Embryonic facial prominence (tissue), 1 donor: ENCODE measurements around the gene ABHD14A.

Experiments
- DNase-seq: peaks from one replicate; pipeline ENCODE4 v3.0.0-alpha.2; 2016; ENCODE audit errors: extremely low spot score

Gene ABHD14A

GRCh38 chr3:51957520-51958205 is 17.2 kb upstream of the ABHD14A start:
- no peak for DNase-seq

DNA sequence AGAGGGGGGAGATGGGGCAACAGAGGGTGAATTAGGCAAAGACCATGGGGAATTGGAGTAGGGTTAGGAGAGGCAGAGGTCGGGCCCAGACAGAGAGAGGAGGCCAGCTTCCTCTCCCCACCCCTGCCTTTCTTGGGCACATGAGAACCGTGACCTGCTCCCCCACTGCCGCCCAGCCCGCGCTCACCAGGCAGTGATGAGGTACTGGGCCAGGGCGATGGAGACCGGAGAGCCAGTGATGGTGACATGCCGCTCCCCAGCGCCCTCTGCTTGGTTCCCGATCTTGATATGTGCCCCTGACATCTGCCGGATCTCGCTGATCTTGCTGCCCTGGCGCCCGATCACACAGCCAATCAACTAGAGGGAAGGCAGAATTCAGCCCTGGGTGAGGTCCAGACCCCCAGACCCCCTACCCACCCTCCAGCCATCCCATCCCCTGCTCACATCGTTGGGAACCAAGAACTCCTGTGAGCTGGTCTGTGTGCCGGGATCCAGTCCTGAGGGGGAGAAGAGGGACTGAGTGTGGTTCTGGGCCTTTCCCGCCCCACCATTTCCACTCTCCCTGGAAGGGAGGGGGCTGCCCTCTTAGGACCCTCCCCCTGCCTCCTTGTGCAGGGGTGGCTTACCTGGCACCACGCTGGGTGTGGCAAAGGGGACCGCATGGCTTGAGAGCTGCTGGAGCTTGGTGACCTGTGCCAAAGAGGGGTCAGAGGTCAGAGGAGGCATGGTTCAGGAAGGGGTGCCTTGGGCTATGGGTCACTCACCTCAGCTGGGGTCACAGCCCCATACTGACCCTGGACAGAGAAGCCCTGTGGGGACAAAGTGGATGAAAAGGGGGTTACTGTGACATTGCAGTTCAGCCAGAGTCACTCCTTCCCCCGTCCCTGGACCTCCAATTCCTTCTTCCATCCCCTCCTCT is 16.0 kb upstream of the ABHD14A start:
- no peak for DNase-seq

GRCh38 chr3:51959651-51960050 is 15.2 kb upstream of the ABHD14A start:
- no peak for DNase-seq

DNA sequence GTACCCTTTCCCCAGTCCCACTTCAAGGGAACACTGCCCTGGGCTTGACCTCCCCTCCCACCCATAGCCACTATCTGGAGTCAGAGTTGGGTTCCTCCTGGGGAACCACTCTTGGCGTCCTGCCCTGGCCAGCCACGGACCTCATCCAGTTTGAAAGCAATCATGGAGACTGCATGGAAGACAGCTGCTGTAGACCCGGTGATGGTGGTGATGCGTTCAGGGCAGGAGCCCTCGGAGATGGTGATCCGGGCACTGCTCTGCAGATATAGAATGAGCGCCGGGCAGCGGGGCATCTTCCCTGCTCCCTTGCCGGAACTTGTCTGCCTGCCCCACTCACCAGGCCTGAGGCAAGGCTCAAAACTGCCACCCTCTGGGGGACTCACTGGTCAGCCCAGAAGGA is 14.5 kb upstream of the ABHD14A start:
- no peak for DNase-seq

DNA sequence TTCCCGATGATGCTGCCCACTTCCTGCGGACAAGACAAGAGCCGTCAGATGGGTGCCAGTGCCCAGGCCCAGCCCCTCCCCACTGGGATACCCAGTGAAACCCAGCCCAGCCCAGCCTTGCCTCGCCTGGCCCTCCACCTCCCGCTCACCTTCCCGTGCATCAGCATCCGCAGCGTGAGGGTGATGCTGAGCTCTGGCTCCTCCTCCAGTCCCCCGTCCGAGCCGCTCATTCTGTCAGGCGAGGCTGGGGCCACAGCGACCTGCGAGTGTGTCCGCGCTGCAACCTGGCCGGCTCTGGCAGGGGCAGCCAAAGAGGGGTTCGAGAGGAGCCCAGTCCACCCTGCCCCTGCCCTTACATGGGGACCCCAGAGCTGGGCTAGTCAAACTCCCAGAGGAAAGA is 13.9 kb upstream of the ABHD14A start:
- DNase-seq = no peak

GRCh38 chr3:51961602-51962569 is 13.0 kb upstream of the ABHD14A start:
- no peak for DNase-seq

- no peak for DNase-seq
Observed at GRCh38 chr3:51962854-51963530, 11.9 kb upstream of the ABHD14A start.

DNA sequence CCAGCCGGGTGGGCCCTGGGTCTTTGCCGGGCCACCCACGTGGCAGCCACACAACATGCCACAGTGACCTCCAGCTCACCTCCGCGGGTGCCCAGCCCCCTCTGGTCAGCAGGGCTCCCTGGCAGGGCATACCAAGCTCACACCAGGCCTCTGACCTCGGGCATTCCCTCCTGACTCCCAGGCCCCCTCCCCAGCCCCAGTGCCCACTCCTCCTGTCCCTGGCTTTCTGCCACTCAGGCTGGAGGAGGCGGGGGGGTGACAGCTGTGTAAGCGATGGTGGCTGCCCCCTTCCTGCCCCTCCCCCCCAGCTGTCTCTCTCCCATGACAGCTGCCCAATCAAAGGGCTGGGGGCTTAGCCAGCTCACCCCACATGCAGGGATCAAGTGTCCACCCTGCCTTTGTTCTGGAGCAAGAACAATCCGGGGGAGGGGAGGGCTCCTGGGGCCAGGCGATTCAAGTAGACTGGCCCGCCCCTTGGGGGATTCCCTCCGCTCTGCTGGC is 10.9 kb upstream of the ABHD14A start:
- DNase-seq = no peak

GRCh38 chr3:51964521-51964920 is 10.3 kb upstream of the ABHD14A start:
- no peak for DNase-seq

DNA sequence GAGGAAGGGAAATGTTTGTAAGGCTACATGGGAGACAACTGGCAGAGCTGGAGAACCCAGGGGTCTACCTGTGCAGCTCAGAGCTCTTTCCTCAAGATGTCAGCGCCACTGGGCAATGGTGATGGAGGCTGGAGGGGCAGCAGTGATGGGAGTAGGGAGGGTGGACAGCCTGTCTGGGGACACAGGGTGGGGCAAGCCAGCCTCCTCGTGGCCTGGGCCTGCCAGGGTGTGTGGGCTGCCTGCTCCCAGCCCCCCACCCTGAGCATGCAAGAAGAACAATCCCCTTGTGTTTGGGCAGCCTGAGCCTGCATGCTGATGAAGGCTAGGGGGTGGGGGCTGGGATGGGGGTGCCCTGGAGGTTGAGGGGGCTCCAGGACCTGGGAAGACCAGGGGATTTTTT is 8.8 kb upstream of the ABHD14A start:
- DNase-seq = no peak

GRCh38 chr3:51966486-51966885 is 8.4 kb upstream of the ABHD14A start:
- DNase-seq = no peak

- no peak for DNase-seq
Observed at GRCh38 chr3:51966922-51967383, 7.9 kb upstream of the ABHD14A start.

GRCh38 chr3:51967384-51968169 is 7.3 kb upstream of the ABHD14A start, which contains the start of gene PCBP4:
Gene PCBP4, minus strand, starts transcription at chr3:51967454. Its CDS starts 6,214 bp downstream, at chr3:51961240.
- no peak for DNase-seq

- DNase-seq = no peak
Observed at GRCh38 chr3:51968170-51968775, 6.6 kb upstream of the ABHD14A start.

DNA sequence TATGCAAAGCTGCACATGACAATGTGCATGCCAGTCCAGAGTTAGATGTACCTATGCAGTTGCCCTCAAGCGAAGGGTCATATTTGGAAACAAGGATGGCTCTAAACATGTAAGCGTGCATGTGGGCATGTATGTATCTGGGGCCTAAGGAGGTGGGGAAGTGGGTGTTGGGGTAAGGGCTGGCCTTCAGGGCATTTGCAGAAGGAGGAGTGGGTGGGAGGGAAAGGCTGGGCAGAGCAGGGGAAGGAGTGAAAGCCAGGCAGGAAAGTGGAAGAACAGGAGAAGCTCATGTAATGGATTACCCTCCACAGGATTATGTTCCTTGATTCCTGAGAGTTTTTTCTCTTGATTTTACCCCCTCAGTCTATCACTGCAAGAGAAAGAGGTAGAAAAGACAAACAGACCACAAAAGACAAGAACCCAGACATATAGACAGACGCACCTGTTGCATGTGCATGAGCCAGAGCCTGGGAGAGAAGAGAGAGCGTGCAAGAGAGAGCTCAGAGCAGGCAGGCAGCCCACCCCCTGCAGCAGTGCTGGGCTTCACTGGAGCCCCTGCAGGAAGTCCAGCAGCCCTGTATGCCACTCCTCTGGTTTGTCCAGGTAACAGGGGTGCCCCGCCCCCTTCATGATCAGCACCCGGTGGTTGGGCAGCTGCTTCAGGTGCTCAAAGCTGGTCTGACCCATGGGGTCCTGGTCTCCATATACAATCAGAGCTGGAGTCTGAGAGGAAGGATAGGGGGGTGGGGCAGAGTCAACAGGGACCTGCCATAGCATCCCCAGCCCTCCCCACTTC is 5.8 kb upstream of the ABHD14A start:
- DNase-seq = no peak

DNA sequence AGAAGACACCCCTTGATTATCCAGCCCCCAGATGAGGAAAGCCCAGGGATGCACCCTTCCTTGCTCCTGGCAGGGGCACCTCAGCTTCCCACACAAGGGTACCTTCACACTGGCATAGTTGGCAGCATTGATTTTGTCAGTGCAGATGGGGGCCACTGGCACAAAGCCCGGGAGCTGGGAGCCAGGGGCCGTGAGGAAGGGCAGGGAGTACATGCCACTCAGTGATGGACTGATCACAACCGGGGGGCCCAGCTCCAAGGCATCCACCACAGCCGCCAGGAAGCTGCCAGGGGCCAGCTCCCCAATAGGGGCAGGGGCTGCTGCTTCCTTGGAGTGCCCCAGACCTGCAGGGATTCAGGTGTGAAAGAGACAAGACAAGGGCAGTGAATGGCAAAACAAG is 5.0 kb upstream of the ABHD14A start:
- DNase-seq = no peak

DNA sequence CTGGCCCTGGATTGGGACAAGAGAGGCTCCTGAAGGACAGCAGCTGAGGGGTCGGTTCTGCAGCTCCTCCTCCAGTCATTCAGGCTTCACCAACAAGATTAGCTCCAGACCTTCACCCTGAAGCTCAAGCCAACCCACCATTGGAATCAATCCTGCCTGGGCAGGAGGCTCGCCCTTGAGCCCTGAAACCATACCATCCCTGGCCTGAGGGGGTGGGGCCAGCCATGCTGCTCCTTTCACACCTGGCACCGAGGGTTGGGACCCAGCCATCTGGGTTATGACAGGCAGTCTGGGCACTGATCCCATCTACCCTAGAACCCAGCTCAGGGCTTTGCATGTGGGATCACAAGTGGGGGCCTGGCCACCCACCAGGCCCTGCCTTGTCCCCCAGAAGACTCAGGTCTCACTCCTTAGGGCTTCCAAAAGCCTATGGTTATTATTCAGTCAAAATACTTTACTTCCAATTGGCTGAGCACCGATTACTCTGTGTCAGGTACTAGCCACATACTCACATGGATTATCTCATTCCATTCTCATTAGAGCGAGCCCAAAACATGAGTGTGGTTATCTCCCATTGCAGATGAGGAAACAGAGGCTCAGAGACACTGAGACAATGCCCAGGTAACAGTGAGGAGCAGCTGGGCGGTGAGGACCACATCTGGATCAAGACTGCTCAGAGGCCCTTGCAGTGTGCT is 4.1 kb upstream of the ABHD14A start:
- DNase-seq = no peak

GRCh38 chr3:51971350-51971749 is 3.5 kb upstream of the ABHD14A start:
- DNase-seq = no peak
